Iris pigment epithelial cell (primary cell): ENCODE results near the gene MYMK.
"Not testable (repeated sequence)": the region's sequence is repeated elsewhere in the genome, so short reads cannot be mapped to it uniquely, and the experiment has no call there.

Experiments used
- DNase-seq: peaks from one replicate; pipeline ENCODE4 v3.0.0-alpha.2; 2011; ENCODE audit warnings: low read depth

The MYMK gene

GRCh38 chr9:133524679-133525228 is at the start of gene MYMK:
MYMK (minus strand) TSS chr9:133524959; CDS start chr9:133524844, 115 bp downstream.
- DNase-seq, result no peak

GRCh38 chr9:133573791-133574515 is 49.2 kb upstream of the MYMK start:
- DNase-seq, result no peak

GRCh38 chr9:133572821-133573361 is 48.1 kb upstream of the MYMK start:
- DNase-seq, result no peak

GRCh38 chr9:133571896-133572595 is 47.3 kb upstream of the MYMK start:
- DNase-seq, result no peak

GRCh38 chr9:133571391-133571890 is 46.7 kb upstream of the MYMK start:
- DNase-seq, result no peak

GRCh38 chr9:133570691-133571080 is 45.9 kb upstream of the MYMK start:
- DNase-seq, result no peak

GRCh38 chr9:133569891-133570690 is 45.3 kb upstream of the MYMK start:
- DNase-seq, result no peak

- no peak for DNase-seq
Observed at GRCh38 chr9:133569121-133569785, 44.5 kb upstream of the MYMK start.

GRCh38 chr9:133568186-133568585 is 43.4 kb upstream of the MYMK start:
- DNase-seq, result no peak

- no peak for DNase-seq
Observed at GRCh38 chr9:133566817-133567216, 42.1 kb upstream of the MYMK start.

- no peak for DNase-seq
Observed at GRCh38 chr9:133566382-133566781, 41.6 kb upstream of the MYMK start.

GRCh38 chr9:133564451-133565116 is 39.8 kb upstream of the MYMK start:
- DNase-seq, result no peak

GRCh38 chr9:133563814-133564213 is 39.1 kb upstream of the MYMK start:
- not testable (repeated sequence) for DNase-seq

GRCh38 chr9:133563291-133563796 is 38.6 kb upstream of the MYMK start:
- no peak for DNase-seq

GRCh38 chr9:133562611-133563290 is 38.0 kb upstream of the MYMK start:
- no peak for DNase-seq

GRCh38 chr9:133561976-133562554 is 37.3 kb upstream of the MYMK start:
- no peak for DNase-seq

GRCh38 chr9:133560944-133561343 is 36.2 kb upstream of the MYMK start:
- DNase-seq, result no peak

- no peak for DNase-seq
Observed at GRCh38 chr9:133560311-133560710, 35.6 kb upstream of the MYMK start.
